Loucy (cell line): ENCODE data around the gene FHAD1.

Experiments
- H2AFZ ChIP-seq: fragments of 200-600 bp; sonication (generic); 2 replicates; pipeline ENCODE4 v1.6.0; 2016; ENCODE audit warnings: antibody characterized with exemption, mild to moderate bottlenecking, low read length, moderate library complexity
- H3F3A ChIP-seq: fragments of 200-600 bp; 2 replicates; pipeline ENCODE4 v1.6.0; 2016; ENCODE audit warnings: antibody characterized with exemption, low read depth, mild to moderate bottlenecking
- H3K27me3 ChIP-seq: fragments of 200-600 bp; sonication (generic); 2 replicates; pipeline ENCODE4 v1.6.1; 2014; ENCODE audit warnings: low read length, mild to moderate bottlenecking; ENCODE audit not compliant: insufficient read depth, poor library complexity, severe bottlenecking
- H3K36me3 ChIP-seq: fragments of 200-600 bp; sonication (generic); 2 replicates; pipeline ENCODE4 v1.6.1; 2016; ENCODE audit warnings: low read length; ENCODE audit not compliant: insufficient read depth
- H3K4me1 ChIP-seq: fragments of 200-600 bp; sonication (generic); 2 replicates; pipeline ENCODE4 v1.5.1; 2014; ENCODE audit warnings: low read length, mild to moderate bottlenecking; ENCODE audit not compliant: insufficient read depth, poor library complexity, severe bottlenecking
- H3K4me2 ChIP-seq: fragments of 200-600 bp; sonication (generic); 2 replicates; pipeline ENCODE4 v1.6.0; 2014; ENCODE audit warnings: antibody characterized with exemption, low read length, low read depth, mild to moderate bottlenecking; ENCODE audit not compliant: poor library complexity, severe bottlenecking
- H3K4me3 ChIP-seq: fragments of 200-600 bp; sonication (generic); 2 replicates; pipeline ENCODE4 v1.5.1; 2014; ENCODE audit warnings: low read length, mild to moderate bottlenecking, mixed read lengths; ENCODE audit not compliant: poor library complexity, severe bottlenecking
- H3K79me2 ChIP-seq: fragments of 200-600 bp; sonication (generic); 2 replicates; pipeline ENCODE4 v1.6.1; 2014; ENCODE audit warnings: low read length; ENCODE audit not compliant: insufficient read depth
- H3K9ac ChIP-seq: fragments of 200-600 bp; sonication (generic); 2 replicates; pipeline ENCODE4 v1.6.0; 2014; ENCODE audit warnings: mild to moderate bottlenecking, low read depth, low read length, moderate library complexity; ENCODE audit not compliant: poor library complexity, severe bottlenecking
- H3K9me2 ChIP-seq: fragments of 200-600 bp; sonication (generic); replicated peaks from 2 replicates; pipeline ENCODE4 v1.6.1; 2016; ENCODE audit warnings: low read depth, low read length, mixed read lengths
- H3K9me3 ChIP-seq: fragments of 200-600 bp; sonication (generic); 2 replicates; pipeline ENCODE4 v1.6.1; 2014; ENCODE audit warnings: mild to moderate bottlenecking, antibody characterized with exemption, low read length, low read depth; ENCODE audit not compliant: insufficient read depth
- H4K20me1 ChIP-seq: fragments of 200-600 bp; sonication (generic); 2 replicates; pipeline ENCODE4 v1.6.0; 2014; ENCODE audit warnings: antibody characterized with exemption, low read length, mild to moderate bottlenecking; ENCODE audit not compliant: insufficient read depth, poor library complexity, severe bottlenecking
- EZH2phosphoT487 ChIP-seq: fragments of 200-600 bp; IDR thresholded peaks from 2 replicates; pipeline ENCODE4 v1.6.1; 2018; ENCODE audit warnings: antibody characterized with exemption, mild to moderate bottlenecking, moderate library complexity, borderline replicate concordance
- TF ChIP-seq, protein P1 (sequence below): fragments of 200-600 bp; sonication (generic); conservative IDR thresholded peaks from 2 replicates; pipeline ENCODE4 v1.5.1; 2014; ENCODE audit warnings: mild to moderate bottlenecking, antibody characterized with exemption, low read length

Gene FHAD1

DNA sequence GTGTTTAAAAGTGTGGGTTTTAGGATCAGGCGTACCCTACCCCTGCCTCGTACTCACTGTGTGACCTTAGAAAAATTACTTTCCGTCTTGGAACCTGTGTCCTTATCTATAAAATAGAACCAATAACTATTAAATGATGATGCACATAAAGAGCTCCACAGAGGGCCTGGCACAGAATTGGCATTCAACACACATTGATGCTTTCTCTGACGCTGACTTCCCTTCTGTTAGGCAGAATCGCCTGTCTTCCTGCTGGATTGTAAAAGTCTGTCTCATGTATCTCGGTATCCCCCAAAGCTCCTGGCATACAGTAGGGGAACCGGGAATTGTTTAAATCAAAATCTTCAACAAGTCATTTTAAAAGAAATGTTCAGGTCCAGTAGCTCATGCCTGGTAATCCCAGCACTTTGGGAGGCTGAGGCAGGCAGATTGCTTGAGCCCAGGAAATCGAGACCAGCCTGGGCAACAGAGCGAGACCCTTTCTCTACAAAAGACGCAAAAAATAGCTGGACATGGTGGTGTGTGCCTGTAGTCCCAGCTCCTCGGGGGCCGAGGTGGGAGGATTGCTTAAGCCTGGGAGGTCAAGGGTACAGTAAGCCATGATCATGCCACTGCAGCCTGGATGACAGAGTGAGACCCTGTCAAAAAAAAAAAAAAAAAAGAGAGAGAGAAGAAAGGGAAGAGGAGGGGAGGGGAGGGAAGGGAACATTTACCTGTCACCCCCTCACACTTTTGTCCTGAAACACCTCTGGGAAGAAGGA lies 41.3 kb upstream of the FHAD1 start:
- H3K9ac ChIP-seq: no peak overlapping the region
- no peaks in the 10 kb centered on the region for H3K36me3 ChIP-seq
- TF ChIP-seq, protein P1, sequence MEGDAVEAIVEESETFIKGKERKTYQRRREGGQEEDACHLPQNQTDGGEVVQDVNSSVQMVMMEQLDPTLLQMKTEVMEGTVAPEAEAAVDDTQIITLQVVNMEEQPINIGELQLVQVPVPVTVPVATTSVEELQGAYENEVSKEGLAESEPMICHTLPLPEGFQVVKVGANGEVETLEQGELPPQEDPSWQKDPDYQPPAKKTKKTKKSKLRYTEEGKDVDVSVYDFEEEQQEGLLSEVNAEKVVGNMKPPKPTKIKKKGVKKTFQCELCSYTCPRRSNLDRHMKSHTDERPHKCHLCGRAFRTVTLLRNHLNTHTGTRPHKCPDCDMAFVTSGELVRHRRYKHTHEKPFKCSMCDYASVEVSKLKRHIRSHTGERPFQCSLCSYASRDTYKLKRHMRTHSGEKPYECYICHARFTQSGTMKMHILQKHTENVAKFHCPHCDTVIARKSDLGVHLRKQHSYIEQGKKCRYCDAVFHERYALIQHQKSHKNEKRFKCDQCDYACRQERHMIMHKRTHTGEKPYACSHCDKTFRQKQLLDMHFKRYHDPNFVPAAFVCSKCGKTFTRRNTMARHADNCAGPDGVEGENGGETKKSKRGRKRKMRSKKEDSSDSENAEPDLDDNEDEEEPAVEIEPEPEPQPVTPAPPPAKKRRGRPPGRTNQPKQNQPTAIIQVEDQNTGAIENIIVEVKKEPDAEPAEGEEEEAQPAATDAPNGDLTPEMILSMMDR: no peak
- H3K4me2 ChIP-seq: no peak overlapping the region
- H3K79me2 ChIP-seq: no peaks in the 10 kb centered on the region
- no peaks in the 10 kb centered on the region for H3K9me2 ChIP-seq
- no peak overlapping the region for H3K4me3 ChIP-seq
- H2AFZ ChIP-seq: no peak overlapping the region
- no peaks in the 10 kb centered on the region for H3K4me1 ChIP-seq
- H3F3A ChIP-seq: no peaks in the 10 kb centered on the region
- no peaks in the 10 kb centered on the region for H4K20me1 ChIP-seq
- no peaks in the 10 kb centered on the region for H3K27me3 ChIP-seq
- H3K9me3 ChIP-seq: no peaks in the 10 kb centered on the region

DNA sequence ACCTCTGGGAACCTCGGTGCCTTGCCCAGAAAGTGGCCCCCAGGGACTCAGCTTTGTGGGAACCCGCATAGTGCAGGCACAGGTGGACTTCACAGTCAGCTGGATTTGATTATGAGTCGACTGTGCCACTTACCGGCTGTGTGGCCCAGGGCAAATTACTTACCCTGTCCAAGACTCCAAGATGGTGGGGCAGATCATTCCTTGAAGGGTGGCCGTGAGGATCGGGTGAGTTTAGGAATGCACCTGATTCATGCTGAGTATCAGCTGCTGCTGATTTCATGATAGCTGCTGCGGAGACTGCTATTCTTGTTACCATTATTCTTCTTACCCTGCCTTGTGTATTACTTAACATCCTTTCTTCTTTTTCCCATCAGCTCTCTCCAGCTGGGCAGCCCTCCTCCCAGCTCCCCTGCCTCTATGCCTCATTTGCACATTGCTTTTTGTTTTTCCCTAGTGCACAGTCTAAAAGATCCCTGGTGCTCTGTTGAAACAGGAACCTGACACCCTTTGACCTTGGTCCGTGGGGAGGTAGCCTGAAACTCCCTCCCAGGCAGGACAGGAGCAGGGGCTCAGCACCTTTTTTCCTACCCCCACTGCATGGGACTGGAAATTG lies 40.5 kb upstream of the FHAD1 start:
- Histone ChIP-seq H3K9me3 (no peaks in the 10 kb centered on the region), H2AFZ (no peak overlapping the region), H3K4me3 (no peak overlapping the region), H3K27me3 (no peaks in the 10 kb centered on the region), H3K79me2 (no peaks in the 10 kb centered on the region), H4K20me1 (no peaks in the 10 kb centered on the region), H3K4me2 (no peak overlapping the region), H3F3A (no peaks in the 10 kb centered on the region), H3K9ac (no peak overlapping the region), H3K36me3 (no peaks in the 10 kb centered on the region), H3K4me1 (no peaks in the 10 kb centered on the region), H3K9me2 (no peaks in the 10 kb centered on the region)
- TF ChIP-seq, protein P1: no peak
- no peak for TF ChIP-seq EZH2phosphoT487

DNA sequence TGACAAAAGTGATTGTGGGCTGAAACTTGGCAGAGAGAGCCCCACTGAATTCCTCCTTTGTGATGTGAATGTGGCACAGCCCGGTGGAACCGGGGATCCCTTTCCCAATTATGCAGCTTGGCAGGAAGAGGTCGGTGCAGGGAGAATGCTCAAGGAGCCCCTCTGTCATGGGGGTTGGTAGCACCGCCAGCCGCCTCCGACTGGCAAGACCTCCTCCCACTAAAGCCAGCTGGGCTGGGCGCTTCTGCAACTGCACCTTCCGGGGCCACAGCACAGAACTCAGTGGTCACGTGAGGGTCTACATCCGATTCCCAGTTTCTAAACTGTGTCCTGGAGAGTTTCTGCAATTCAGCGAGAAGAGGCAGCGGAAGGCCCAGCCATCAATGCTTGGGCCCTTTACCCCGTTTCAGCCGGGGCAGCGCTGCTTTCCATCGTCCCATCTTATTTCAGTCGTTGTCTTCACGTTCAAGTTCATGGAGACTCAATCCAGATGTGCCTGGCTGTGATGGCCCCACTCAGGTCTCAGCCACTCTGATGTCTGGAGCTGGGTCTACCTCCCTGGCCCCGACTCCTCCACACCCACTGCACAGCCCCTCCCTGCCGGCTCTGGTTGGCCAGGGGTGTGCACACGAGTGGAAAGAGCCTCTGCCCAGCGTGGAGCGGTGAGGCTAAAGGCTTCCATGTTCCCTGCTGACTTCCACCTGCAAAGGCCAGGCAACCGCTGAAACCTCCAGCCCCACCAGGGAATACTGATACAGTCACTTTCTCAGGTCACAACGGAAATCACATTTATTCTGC lies 39.8 kb upstream of the FHAD1 start:
- Histone ChIP-seq H4K20me1 (no peaks in the 10 kb centered on the region), H3K9me2 (no peaks in the 10 kb centered on the region), H3K4me3 (no peak overlapping the region), H3K36me3 (no peaks in the 10 kb centered on the region), H2AFZ (no peak overlapping the region), H3K4me2 (no peak overlapping the region), H3K9ac (no peak overlapping the region), H3K27me3 (no peaks in the 10 kb centered on the region), H3K4me1 (no peaks in the 10 kb centered on the region), H3K79me2 (no peaks in the 10 kb centered on the region), H3K9me3 (no peaks in the 10 kb centered on the region), H3F3A (no peaks in the 10 kb centered on the region)
- TF ChIP-seq EZH2phosphoT487: no peak
- TF ChIP-seq, protein P1: no peak
